H1 (cell line): Measurements from ENCODE around the gene TFCP2L1. TPM values are rescaled to one million over a fixed set of nuclear protein-coding genes. Genes with fewer than 3 reads are reported as not detected.

Source experiments
- CTCF ChIA-PET: fragments of 300-600 bp; sonication (Branson Sonifier 250); formaldehyde crosslinking; loops from one replicate; lab custom pipeline; 2021; ENCODE audit not compliant: partially characterized antibody; lab: Charles Lee
- POLR2A ChIA-PET: fragments of 300-600 bp; sonication (Branson Sonifier 250); formaldehyde crosslinking; loops from one replicate; lab custom pipeline; 2021; ENCODE audit warnings: inconsistent platforms; ENCODE audit not compliant: partially characterized antibody; lab: Charles Lee
- DNase-seq, 2 experiments: peaks; one replicate each; pipeline versions ENCODE4 v3.0.0 to v3.0.0-alpha.2; 2010 to 2022; ENCODE audit warnings: low spot score in 2 of 2, low read depth in 1 of 2, mixed read lengths in 1 of 2
- FAIRE-seq: peaks from 2 replicates; lab custom pipeline; 2011; peaks lifted over from hg19 to GRCh38; lab: Jason Lieb, UNC
- H2AFZ ChIP-seq: 2 replicates; pipeline ENCODE4 v1.8.1; 2012; ENCODE audit warnings: low read length, inconsistent platforms
- H2AK5ac ChIP-seq: 2 replicates; pipeline ENCODE4 v1.6.1; 2013; ENCODE audit warnings: low read depth, low read length
- H2BK120ac ChIP-seq: replicated peaks from 2 replicates; pipeline ENCODE3; 2013; ENCODE audit warnings: low read depth, low read length, inconsistent platforms
- H2BK12ac ChIP-seq: 2 replicates; pipeline ENCODE4 v1.6.1; 2013; ENCODE audit warnings: low read depth, low read length
- H2BK15ac ChIP-seq: 2 replicates; pipeline ENCODE4 v1.6.1; 2013; ENCODE audit warnings: low read length
- H2BK20ac ChIP-seq: 2 replicates; pipeline ENCODE4 v1.6.1; 2013; ENCODE audit warnings: low read length
- H2BK5ac ChIP-seq: 2 replicates; pipeline ENCODE4 v1.6.1; 2013; ENCODE audit warnings: low read depth, low read length
- H3K14ac ChIP-seq: 2 replicates; pipeline ENCODE4 v1.6.1; 2013; ENCODE audit warnings: inconsistent platforms; ENCODE audit not compliant: insufficient read length
- H3K18ac ChIP-seq: 2 replicates; pipeline ENCODE4 v1.6.1; 2013; ENCODE audit warnings: low read length; ENCODE audit errors: extremely low read depth
- H3K23ac ChIP-seq: 2 replicates; pipeline ENCODE4 v1.6.1; 2013; ENCODE audit warnings: inconsistent platforms; ENCODE audit not compliant: insufficient read length
- H3K23me2 ChIP-seq: 2 replicates; pipeline ENCODE4 v1.6.1; 2013; ENCODE audit warnings: low read depth, low read length
- H3K27ac ChIP-seq: 2 replicates; pipeline ENCODE4 v1.6.1; 2011; ENCODE audit warnings: low read depth, low read length, inconsistent platforms
- H3K27me3 ChIP-seq, 4 experiments: replicated peaks in 1 of 4; 1 replicate in 1 of 4; 2 replicates in 3 of 4; pipeline versions ENCODE4 v1.6.1 to v1.8.1; 2011 to 2013; ENCODE audit warnings: low read length in 3 of 4, mild to moderate bottlenecking in 3 of 4, inconsistent platforms in 2 of 4, mixed read lengths in 2 of 4, moderate library complexity in 1 of 4; ENCODE audit not compliant: control insufficient read depth in 3 of 4, insufficient read depth in 3 of 4; ENCODE audit errors: extremely low read depth in 1 of 4
- H3K36me3 ChIP-seq, 4 experiments: 2 replicates each; pipeline versions ENCODE4 v1.6.1 to v1.8.1; 2011 to 2013; ENCODE audit warnings: mild to moderate bottlenecking in 4 of 4, low read length in 3 of 4, moderate library complexity in 2 of 4, control low read depth in 1 of 4, inconsistent platforms in 1 of 4; ENCODE audit not compliant: insufficient read depth in 4 of 4, control insufficient read depth in 2 of 4
- H3K4ac ChIP-seq: replicated peaks from 2 replicates; pipeline ENCODE3; 2013; ENCODE audit warnings: low read length, low read depth, mixed read lengths, inconsistent platforms; ENCODE audit not compliant: insufficient read length
- H3K4me1 ChIP-seq, 4 experiments: replicated peaks in 1 of 4; 1 replicate in 1 of 4; 2 replicates in 3 of 4; pipeline versions ENCODE4 v1.6.1 to v1.8.1; 2011 to 2013; ENCODE audit warnings: low read length in 3 of 4, inconsistent platforms in 2 of 4, mixed read lengths in 1 of 4; ENCODE audit not compliant: insufficient read depth in 4 of 4, control insufficient read depth in 3 of 4
- H3K4me2 ChIP-seq, 2 experiments: 2 replicates each; pipeline versions ENCODE4 v1.6.1 to v1.8.1; 2011 to 2013; ENCODE audit warnings: low read depth in 2 of 2, low read length in 2 of 2, control low read depth in 1 of 2, inconsistent platforms in 1 of 2, mild to moderate bottlenecking in 1 of 2; ENCODE audit not compliant: insufficient read depth in 1 of 2
- H3K4me3 ChIP-seq, 4 experiments: fragments of 200-600, 300-600 bp in 1 of 4; sonication (generic), shearing (Covaris generic), sonication (Bioruptor Twin) in 1 of 4; 2 replicates each; pipeline versions ENCODE4 v1.5.1 to v1.8.1; 2011 to 2016; ENCODE audit warnings: low read length in 4 of 4, low read depth in 3 of 4, control low read depth in 2 of 4, inconsistent platforms in 2 of 4, mild to moderate bottlenecking in 2 of 4, mixed read lengths in 1 of 4, moderate library complexity in 1 of 4; ENCODE audit not compliant: insufficient read depth in 2 of 4; ENCODE audit errors: extremely low read depth in 1 of 4
- H3K56ac ChIP-seq: replicated peaks from 2 replicates; pipeline ENCODE3; 2013; ENCODE audit warnings: low read depth, mild to moderate bottlenecking, mixed read lengths, low read length, inconsistent platforms; ENCODE audit not compliant: insufficient read length
- H3K79me1 ChIP-seq: 2 replicates; pipeline ENCODE4 v1.6.1; 2013; ENCODE audit warnings: low read depth, low read length, control low read depth
- H3K79me2 ChIP-seq, 2 experiments: 2 replicates each; pipeline versions ENCODE4 v1.6.1 to v1.8.1; 2012 to 2013; ENCODE audit warnings: low read length in 2 of 2, mild to moderate bottlenecking in 2 of 2, inconsistent platforms in 1 of 2; ENCODE audit not compliant: insufficient read depth in 2 of 2, control insufficient read depth in 1 of 2
- H3K9ac ChIP-seq, 4 experiments: replicated peaks in 1 of 4; 1 replicate in 1 of 4; 2 replicates in 3 of 4; pipeline versions ENCODE4 v1.6.1 to v1.8.1; 2011 to 2013; ENCODE audit warnings: low read depth in 3 of 4, low read length in 3 of 4, control low read depth in 2 of 4, mild to moderate bottlenecking in 2 of 4, moderate library complexity in 2 of 4, inconsistent platforms in 1 of 4; ENCODE audit errors: extremely low read depth in 1 of 4
- H3K9me3 ChIP-seq, 2 experiments: 2 replicates each; pipeline versions ENCODE4 v1.6.1 to v1.8.1; 2012 to 2013; ENCODE audit warnings: mild to moderate bottlenecking in 2 of 2, moderate library complexity in 2 of 2, control low read depth in 1 of 2, inconsistent platforms in 1 of 2, low read depth in 1 of 2, low read length in 1 of 2, mixed read lengths in 1 of 2; ENCODE audit not compliant: insufficient read depth in 2 of 2
- H4K20me1 ChIP-seq, 2 experiments: replicated peaks in 1 of 2; 2 replicates each; pipeline versions ENCODE3 to v1.8.1; 2011 to 2013; ENCODE audit warnings: inconsistent platforms in 2 of 2, low read length in 2 of 2, mild to moderate bottlenecking in 1 of 2; ENCODE audit not compliant: insufficient read depth in 2 of 2, control insufficient read depth in 1 of 2
- H4K5ac ChIP-seq: 2 replicates; pipeline ENCODE4 v1.6.1; 2013; ENCODE audit warnings: low read length, low read depth, mixed read lengths, inconsistent platforms; ENCODE audit not compliant: insufficient read length
- H4K8ac ChIP-seq: 2 replicates; pipeline ENCODE4 v1.8.0; 2013; ENCODE audit warnings: mild to moderate bottlenecking, moderate library complexity, low read length, inconsistent platforms; ENCODE audit not compliant: insufficient read depth; ENCODE audit errors: extremely low read depth
- H4K91ac ChIP-seq: replicated peaks from 2 replicates; pipeline ENCODE3; 2013; ENCODE audit warnings: low read length, mixed read lengths, inconsistent platforms; ENCODE audit not compliant: insufficient read length
- CREB1 ChIP-seq: IDR thresholded peaks from 2 replicates; pipeline ENCODE4 v1.6.1; 2012; ENCODE audit warnings: inconsistent platforms
- GABPA ChIP-seq: IDR thresholded peaks from 2 replicates; pipeline ENCODE4 v1.6.1; 2011; ENCODE audit warnings: mild to moderate bottlenecking, low read length, moderate library complexity, borderline replicate concordance; ENCODE audit not compliant: insufficient read depth
- JUND ChIP-seq: IDR thresholded peaks from 2 replicates; pipeline ENCODE4 v1.6.1; 2011; ENCODE audit warnings: mild to moderate bottlenecking, improper control_type of control experiment, low read length
- KDM1A ChIP-seq: fragments of 200-600, 300-600 bp; sonication (generic); IDR thresholded peaks from 2 replicates; pipeline ENCODE4 v1.7.1; 2016; ENCODE audit warnings: mild to moderate bottlenecking, low read length, borderline replicate concordance
- PHF8 ChIP-seq: fragments of 200-600 bp; sonication (generic); conservative IDR thresholded peaks from 2 replicates; pipeline ENCODE4 v1.7.1; 2012; ENCODE audit warnings: low read depth, mild to moderate bottlenecking, inconsistent platforms, low read length, moderate library complexity
- RAD21 ChIP-seq, 2 experiments: IDR thresholded peaks in 1 of 2; conservative IDR thresholded peaks in 1 of 2; 2 replicates each; pipeline ENCODE4 v1.6.1; 2011; ENCODE audit warnings: low read depth in 2 of 2, low read length in 2 of 2, improper control_type of control experiment in 1 of 2, inconsistent platforms in 1 of 2, mild to moderate bottlenecking in 1 of 2, moderate library complexity in 1 of 2
- RXRA ChIP-seq: IDR thresholded peaks from 2 replicates; pipeline ENCODE4 v1.6.1; 2011; ENCODE audit warnings: low read depth, mild to moderate bottlenecking, low read length, moderate library complexity; ENCODE audit not compliant: insufficient read depth
- SP2 ChIP-seq: IDR thresholded peaks from 2 replicates; pipeline ENCODE4 v1.6.1; 2012; ENCODE audit warnings: mild to moderate bottlenecking, low read length, inconsistent platforms
- TAF7 ChIP-seq: optimal IDR thresholded peaks from 2 replicates; pipeline ENCODE3; 2011; ENCODE audit warnings: low read depth, mild to moderate bottlenecking, inconsistent platforms, low read length, moderate library complexity, borderline replicate concordance
- TCF12 ChIP-seq: IDR thresholded peaks from 2 replicates; pipeline ENCODE4 v1.6.1; 2011; ENCODE audit warnings: low read depth, mild to moderate bottlenecking, low read length
- WGBS, 2 experiments: shearing (Covaris generic) in 1 of 2; methylation state at CpG; one replicate each; pipeline versions ENCODE4 v1.1.6 to v1.1.7; 2013 to 2015; ENCODE audit warnings: low lambda C conversion rate in 2 of 2, mixed read lengths in 2 of 2, inconsistent platforms in 1 of 2, low coverage in 1 of 2, missing lambda C conversion rate in 1 of 2; ENCODE audit not compliant: insufficient replicate concordance in 2 of 2, insufficient coverage in 1 of 2, insufficient read length in 1 of 2; ENCODE audit errors: extremely low coverage in 1 of 2, missing lambda C conversion rate in 1 of 2; 5-methylcytosine and 5-hydroxymethylcytosine counted together
- polyA plus RNA-seq, 7 experiments: library from polyadenylated mRNA; depleted of rRNA in 3 of 7; stranded (reverse) in 5 of 7; unstranded in 2 of 7; fragments of >200 nt in 5 of 7; fragments of 200-250 nt in 2 of 7; gene quantifications; 1 replicate in 5 of 7; 2 replicates in 1 of 7; 4 replicates in 1 of 7; pipeline versions ENCODE4 v1.2.1 to v1.2.3, GENCODE V29; 2011 to 2013; ENCODE audit warnings: missing spikeins in 2 of 7, mixed read lengths in 2 of 7
- total RNA-seq: library from RNA; stranded (reverse); fragmentation: NEBNext Ultra II Directional; extraction: Animal tissue kit (Norgen Biotek cat#: 25700); gene quantifications from 2 replicates; pipeline ENCODE4 v1.2.1, GENCODE V29; 2021

The TFCP2L1 gene
- total and polyA plus RNA-seq, 2 of the 8 experiments (the other 6 are each of a cell fraction or from before 2014, with no cell fraction given), result 1.5 to 3.8 TPM

GRCh38 chr2:121209014-121209610 is 75.9 kb downstream of the TFCP2L1 start:
- Histone ChIP-seq H3K27ac (no peak overlapping the region), H3K56ac (no peak overlapping the region), H3K27me3 (no peaks in the 10 kb centered on the region), H3K4me2 (no peak overlapping the region), H2BK15ac (no peak overlapping the region), H3K23me2 (no peaks in the 10 kb centered on the region; the same call in 1 of the 2 replicates), H3K4me1 (peaks cover 0 to 4% (median 0%) of the 10 kb centered on the region in 4 experiments; a peak in 1 of 7 replicates), H2BK5ac (no peak overlapping the region), H3K79me1 (no peaks in the 10 kb centered on the region), H2AFZ (no peak overlapping the region), H4K20me1 (no peaks in the 10 kb centered on the region), H2BK12ac (0 out of 2 replicates have a peak overlapping the region, but pooled peaks have one; percentile 17), H2BK20ac (no peak overlapping the region), H3K36me3 (no peaks in the 10 kb centered on the region), H2BK120ac (no peak overlapping the region), H3K9ac (no peak overlapping the region), H3K14ac (no peak overlapping the region), H3K79me2 (no peaks in the 10 kb centered on the region), H3K4ac (no peak overlapping the region), H3K23ac (no peak overlapping the region), H2AK5ac (no peak overlapping the region), H4K8ac (no peak overlapping the region), H4K5ac (no peak overlapping the region), H3K9me3 (no peaks in the 10 kb centered on the region), H3K18ac (no peak overlapping the region), H4K91ac (no peak overlapping the region), H3K4me3 (no peak overlapping the region)
- no peak for TF ChIP-seq GABPA
- TF ChIP-seq PHF8, result no peak
- TF ChIP-seq RAD21 (IDR thresholded peaks at IDR 0.05 in 1 of 2, conservative IDR thresholded peaks at IDR 0.05 in 1 of 2; ENCODE audit: low read depth in 2 of 2, low read length in 2 of 2), result no peak
- TF ChIP-seq TCF12, result no peak
- TF ChIP-seq TAF7, result no peak
- no peak for TF ChIP-seq SP2
- TF ChIP-seq JUND, result no peak
- no peak for TF ChIP-seq KDM1A
- no peak for TF ChIP-seq RXRA
- TF ChIP-seq CREB1, result no peak
- DNase-seq (no peak), FAIRE-seq (no peak)
- 88% methylated on average over 9 of the region's 13 CpGs; no CpG with 5 or more reads in 1 of the 2 experiments for WGBS, 2 experiments
- ChIA-PET POLR2A (interaction anchor here (0.6 kb wide), 1 partner anchor 90 kb away, joined by 3 read pairs; no protein-coding TSS in a partner anchor), CTCF (interaction anchor here (0.5 to 1.7 kb wide), 9 partner anchors 9 to 381 kb away, joined by 3 to 9 read pairs (median 3); no protein-coding TSS in a partner anchor)
